NCI-H128 (cell line): ENCODE measurements around the gene TOP1.
"Not testable (repeated sequence)": the region's sequence is repeated elsewhere in the genome, so short reads cannot be mapped to it uniquely, and the experiment has no call there.

ENCODE experiments used
- DNase-seq: peaks from one replicate; lab custom pipeline; 2025; ENCODE audit not compliant: unreplicated experiment; lab: John Stamatoyannopoulos, UW

TOP1 gene

DNA sequence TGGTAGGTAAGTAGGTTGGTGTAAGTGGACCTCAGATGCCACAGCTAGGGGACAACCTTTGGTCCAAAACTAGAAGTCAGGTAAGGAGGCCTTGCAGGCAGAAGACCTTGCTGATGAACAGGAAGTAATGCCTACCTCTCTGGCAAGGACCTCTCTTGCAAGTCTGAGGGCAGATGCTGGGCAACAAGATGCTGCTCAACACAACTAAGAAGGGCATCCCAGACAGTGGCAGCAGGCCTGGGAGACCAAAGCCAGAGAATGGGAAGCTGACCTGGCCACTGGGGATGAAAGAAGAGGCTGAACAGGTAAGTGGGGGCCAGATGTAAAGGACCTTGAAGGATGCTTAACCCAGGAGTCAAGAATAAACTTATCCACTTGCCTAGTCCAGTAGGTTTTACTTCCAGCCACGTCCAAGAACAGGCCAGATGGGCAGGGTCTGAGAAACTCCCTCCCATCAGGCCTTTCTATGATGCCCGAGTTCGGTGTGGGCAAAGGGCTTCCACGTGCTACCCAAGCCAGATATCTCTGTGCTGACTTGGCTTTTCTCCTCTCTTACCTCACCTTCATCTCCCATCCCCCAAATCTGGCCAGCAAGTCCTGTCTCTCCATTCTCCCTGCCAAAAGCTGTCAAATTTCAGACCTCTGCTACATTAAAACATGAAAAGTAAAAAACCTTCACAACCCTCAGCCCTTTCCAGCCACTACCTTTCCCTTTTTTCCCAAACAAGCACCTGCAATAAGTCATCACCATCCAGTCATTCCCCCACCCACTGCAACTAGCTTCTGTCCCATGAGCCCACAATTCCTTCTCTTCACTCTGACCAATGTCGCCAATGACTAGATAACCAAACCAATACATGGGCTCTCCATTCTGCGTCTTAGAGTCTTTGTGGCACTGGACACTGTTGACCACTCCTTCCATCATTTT, 97.2 kb downstream of the TOP1 start:
- no peak for DNase-seq

DNA sequence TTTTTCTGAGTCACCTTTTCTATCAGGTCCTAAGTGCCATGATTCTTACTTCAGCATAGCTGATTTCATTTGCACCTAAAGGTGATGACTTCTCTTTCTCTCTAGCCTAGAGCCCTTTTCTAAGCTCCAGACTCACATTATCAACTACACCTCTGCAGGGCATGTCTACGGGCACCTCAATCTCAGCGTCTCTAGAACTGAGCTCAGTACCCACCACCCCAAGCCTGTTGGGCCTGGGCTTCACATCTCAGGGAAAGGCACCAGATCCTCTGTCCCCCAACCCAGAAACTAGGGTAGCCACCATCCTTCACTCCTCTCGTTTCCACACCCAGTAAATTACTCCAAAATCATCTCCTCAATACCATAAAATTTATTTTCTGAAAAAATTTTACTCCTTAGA, 98.1 kb downstream of the TOP1 start:
- DNase-seq = no peak

DNA sequence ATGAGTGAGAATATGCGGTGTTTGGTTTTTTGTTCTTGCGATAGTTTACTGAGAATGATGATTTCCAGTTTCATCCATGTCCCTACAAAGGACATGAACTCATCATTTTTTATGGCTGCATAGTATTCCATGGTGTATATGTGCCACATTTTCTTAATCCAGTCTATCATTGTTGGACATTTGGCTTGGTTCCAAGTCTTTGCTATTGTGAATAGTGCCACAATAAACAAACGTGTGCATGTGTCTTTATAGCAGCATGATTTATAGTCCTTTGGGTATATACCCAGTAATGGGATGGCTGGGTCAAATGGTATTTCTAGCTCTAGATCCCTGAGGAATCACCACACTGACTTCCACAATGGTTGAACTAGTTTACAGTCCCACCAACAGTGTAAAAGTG, 99.7 kb downstream of the TOP1 start:
- DNase-seq = not testable (repeated sequence)

DNA sequence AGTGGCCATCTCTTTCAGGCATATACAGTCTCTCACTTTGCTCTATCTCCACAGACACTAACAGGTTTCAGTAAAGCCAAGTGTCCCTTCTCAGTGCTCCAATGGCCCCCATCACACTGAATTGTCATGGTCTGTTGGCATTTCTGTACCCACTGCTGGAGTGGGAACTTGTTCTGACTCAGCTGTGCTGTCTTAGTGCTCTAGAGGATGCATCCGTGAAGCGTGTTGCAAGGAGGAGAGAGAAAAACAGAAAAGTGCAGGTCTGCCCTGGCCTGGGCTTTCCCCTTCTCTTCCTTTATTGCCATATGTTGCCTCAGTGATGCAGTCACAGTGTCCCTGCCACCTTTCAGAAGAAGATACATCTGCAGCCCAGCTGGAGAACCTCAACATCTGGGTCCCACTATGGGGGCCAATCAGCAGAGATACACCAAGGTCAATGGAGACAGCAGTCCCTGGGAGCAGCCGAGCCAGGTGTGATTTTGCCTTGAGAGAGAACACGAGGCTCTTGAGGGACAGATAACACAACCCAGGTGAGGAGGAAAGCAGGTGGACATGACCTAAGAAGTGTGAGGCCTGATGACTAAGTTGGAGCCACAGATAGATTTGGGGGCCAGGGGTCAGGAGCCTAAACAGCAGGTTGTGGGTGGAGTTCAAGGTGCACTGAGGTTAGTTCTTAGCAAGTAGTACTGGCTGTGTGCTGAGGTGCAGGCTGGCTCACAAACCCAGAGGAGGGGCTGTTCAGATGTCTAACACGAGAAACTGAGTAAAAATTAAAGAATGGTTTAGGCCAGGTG, 103.2 kb downstream of the TOP1 start:
- DNase-seq = no peak

DNA sequence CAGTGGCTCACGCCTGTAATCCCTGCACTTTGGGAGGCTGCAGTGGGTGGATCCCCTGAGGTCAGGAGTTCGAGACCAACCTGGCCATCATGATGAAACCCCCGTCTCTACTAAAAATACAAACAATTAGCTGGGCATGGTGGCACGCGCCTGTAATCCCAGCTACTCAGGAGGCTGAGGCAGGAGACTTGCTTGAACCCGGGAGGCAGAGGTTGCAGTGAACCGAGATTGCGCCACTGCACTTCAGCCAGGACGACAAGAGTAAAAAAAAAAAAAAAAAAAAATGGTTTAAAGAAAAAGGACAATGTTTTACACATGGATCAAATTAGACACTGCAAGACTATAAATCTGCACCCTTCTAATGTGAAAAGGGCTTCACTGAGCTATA, 103.8 kb downstream of the TOP1 start:
- not testable (repeated sequence) for DNase-seq

DNA sequence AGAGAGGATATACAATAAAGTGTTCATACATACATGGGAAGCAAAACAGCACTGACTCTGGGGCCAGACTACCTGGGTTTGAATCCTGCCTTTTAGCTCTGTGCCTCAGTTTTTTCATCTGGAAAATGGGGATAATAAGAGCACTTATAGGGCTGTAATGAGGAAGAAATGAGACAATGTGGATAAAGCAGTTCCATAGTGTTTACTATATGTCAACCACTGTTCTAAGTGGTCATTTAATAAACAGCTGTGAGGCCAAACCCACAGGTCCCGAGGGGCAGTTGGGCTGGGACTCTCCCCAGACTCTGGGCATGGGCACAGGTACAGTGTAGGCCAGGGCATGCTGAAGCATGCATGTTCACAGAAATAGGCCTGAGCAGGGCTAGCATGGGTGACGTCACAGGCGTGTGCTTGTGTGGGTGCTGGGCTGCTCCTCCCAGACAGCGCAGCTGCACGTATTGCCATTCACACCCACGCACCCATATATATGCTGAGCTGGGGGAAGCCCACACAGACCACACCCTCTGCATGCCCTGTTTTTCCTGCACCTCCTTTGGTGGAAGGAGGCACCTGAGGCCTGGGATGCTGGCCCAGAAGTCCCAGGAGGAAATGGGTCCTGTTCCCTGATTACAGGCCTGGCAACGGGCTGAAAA, 105.2 kb downstream of the TOP1 start:
- DNase-seq = no peak

DNA sequence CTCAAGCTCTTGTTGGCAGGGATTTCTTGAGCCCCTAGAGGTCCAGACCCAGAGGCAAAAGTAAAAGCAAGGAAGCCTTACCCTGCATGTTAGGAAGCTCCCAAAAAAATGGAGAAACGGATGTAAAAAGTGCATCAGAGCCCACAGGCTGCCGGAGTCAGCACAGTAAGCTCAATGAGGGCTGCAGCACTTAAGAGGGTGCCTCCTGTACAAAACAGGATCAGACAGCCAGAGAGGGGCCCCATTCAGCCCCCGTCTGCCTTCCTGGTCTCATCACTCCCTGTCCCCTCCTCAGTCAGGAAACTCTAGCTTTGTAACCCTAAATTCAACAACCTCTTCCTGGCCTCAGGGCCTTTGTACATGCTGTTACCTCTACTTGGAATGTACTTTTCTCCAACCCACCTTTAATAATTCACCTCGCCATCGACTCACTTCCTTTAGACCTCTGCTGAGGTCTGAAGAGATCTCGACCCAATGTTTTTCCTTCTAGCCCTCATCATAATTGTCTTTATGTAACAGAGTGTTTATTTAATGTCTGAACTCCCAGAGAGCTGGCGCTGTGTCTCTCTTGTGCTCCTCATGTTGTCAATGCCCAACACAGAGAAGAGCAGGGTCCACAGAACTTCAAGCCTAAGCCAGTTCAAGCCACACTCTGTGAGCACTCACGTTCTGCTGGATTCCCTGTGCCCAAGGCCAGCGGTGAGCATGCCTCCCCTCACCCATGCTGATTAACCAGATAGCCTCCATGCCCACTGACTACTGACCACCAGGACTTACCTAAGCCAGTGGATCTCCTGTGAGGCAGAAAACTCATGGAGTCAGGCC, 106.0 kb downstream of the TOP1 start:
- no peak for DNase-seq

DNA sequence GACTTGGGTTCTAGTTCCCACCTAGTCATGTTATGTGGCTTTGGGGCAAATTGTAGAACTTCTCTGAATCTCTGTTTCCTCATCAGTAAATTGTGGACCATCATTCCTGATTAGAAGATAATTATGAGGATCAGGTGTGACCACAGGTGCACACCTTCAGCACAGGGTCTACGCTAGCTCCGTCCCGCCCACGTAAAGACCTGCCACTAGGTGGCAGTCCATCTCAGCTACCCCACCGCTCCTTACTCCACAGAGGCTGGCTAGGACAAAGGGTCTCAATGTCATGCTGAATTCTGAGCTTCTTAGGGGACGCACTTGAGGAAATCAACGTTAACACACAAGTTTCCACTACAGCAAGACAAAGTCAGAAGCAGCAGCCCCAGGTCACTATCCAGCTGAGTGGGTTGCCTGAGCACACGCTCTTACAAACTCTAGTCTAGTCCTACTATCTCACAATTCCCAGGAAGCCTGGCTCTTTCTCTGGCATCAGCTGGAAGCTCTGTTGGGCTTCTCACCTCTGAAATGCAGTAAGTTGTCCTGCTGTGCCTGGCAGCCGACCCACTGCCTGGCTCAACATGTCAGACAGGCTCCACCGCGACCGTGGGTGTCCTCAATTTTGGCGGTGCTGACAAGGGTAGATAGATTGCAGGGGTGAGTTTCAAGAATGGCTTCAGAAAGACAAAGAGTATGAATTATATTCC, 106.7 kb downstream of the TOP1 start:
- no peak for DNase-seq

DNA sequence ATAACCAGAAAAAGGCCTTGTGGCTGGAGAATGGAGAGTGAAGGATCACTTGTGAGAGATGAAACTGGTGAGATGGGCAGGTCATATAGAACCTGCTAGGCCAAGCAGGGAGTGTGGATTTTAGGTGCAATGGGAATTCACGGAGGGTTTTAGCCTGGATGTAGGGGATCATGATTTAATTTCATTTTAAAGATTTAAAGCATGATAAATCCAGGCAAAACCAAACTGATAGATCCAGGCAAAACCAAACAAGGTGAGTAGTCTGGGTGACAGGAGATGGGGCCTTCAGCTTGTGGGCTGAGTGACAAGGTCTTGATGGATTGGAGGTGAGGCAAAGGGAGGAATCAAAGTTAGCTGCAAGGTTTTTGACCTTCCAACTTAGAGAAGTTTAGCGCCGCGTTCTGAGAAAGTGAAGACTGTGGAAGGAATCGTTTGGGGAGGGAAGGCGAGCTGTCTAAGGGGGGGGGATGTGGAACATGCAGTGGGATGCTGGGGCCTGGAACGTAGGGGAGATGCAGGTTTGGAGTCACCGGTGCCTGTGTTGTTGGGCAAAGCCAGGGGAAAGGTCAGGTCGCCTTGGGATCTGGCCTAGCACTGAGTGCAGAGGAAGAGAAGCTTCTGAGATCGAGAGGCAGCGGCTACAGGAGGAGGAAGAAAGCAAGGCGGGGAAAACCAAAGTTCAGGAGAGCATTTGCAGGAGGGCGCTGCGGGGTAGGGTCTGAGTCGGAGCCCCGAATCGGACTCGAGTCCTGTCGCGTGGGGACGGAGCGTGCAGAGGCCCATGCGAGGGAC, 107.5 kb downstream of the TOP1 start:
- DNase-seq = no peak

DNA sequence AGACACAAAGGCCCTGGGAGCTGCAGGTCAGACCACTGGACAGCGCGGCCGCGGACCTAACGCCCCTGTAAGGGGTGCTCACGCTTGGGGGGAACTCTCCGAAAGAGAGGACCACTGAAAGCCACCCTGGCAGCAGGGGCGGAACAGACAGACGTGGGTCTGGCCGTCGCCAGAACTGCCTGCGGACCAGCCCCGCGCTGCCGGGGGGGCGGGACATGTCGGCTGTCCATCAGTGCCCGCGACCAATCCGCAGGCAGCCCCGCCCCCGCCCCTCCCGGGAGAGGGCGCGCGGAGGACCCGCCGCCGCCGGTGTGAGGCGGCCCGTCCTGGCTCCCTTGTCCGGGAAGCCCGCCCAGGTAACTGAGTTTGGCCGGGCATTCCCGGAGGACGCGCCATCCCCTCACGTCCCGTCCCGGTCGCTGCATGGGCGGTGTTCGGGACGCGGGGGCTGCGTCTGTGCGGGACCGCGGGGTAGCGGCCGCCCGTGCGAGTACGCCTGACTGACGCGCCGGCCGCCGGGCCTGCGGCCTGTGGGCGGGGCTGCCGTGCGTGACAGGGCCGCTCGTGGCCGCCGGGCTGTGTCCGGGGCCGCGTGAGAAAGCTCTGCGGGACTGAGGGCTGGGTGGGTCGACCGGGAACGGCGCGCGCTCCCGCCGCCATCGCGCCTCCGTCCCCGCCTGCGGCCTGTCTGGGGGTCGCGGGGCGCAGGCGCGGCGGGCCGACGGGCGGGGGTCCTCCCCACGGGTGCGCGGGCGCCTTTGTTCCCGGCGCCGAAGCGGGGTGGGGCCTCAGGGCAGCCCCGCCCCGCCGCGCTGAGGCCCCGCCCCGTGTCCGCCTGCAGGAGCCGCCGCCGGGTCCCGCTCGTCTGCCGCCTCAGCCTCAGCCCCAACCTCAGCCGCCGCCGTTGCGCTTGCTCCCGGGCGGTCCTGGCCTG, 108.3 kb downstream of the TOP1 start, which contains the start of gene PLCG1:
Gene PLCG1 (plus strand): TSS at position 864 of the 934 bp plus-strand sequence. CDS start 99 bp downstream, outside the sequence.
- DNase-seq = peak; percentile 64

DNA sequence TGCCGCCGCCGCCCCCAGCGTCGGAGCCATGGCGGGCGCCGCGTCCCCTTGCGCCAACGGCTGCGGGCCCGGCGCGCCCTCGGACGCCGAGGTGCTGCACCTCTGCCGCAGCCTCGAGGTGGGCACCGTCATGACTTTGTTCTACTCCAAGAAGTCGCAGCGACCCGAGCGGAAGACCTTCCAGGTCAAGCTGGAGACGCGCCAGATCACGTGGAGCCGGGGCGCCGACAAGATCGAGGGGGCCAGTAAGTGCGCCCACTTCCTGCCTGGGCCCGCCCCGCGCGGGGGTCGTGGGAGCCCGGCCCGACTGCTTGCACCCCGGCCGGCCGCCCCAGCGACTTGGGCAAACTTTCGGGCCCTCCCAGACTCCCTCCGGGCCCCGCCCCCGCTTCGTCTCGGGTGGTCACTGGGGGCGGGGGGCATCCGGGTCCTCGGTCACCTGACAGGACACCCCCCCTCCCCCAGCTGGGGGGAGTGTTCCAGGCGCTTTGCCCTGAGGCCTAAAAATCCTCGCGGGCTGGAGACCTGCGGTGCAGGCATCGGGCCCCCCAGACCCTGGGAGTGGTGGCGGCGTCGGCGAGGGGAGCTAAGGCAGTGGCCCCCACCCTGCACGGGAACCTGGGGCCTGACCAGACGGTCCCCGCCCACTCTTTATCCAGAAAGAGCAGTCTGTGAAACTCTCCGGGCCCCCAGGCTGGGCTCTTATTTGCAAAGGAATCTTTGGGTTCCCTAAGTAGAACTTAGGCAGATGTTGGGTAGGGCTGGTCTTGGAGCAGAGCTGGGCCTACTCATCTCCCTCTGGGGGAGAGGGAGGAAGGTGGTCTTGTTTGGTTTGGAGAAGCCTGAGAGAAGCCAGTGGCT, 109.2 kb downstream of the TOP1 start:
- DNase-seq = peak; percentile 28

DNA sequence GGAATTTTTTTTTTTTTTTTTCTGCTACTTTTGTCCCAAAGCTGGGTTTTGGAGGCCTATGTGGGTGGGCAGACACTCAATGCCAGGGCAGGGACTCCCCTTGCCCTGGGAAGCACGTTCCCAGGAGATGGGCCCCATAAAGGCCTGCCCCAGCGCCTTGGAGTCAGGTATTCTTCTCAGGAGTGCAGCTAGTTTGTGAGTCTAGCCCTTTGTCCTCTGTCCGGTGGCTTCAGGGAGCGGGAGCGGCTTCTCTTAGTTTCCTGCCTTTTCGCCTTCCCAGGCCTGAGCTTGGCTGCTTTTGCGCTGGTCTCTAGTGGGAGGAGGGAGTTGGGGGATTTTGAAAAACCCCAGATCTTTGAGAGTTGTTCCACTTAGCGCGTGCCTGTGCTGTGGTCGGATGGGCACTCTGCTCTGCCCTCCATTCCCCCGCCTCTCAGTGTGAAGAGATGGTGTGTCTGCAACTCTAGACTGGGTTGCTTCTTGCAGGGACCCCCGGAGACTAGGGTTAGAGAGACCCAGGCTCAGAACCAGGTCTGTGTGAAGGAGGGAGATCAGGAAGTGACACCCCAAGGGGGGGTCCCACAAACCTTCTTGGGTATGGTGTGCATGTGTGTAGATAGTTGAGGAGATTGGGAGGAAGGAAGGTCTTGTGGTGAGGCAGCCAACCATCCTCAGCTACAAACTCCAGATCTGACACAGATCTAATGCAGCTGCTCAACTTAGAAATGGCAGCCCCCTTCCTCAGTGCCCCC, 110.0 kb downstream of the TOP1 start:
- no peak for DNase-seq

DNA sequence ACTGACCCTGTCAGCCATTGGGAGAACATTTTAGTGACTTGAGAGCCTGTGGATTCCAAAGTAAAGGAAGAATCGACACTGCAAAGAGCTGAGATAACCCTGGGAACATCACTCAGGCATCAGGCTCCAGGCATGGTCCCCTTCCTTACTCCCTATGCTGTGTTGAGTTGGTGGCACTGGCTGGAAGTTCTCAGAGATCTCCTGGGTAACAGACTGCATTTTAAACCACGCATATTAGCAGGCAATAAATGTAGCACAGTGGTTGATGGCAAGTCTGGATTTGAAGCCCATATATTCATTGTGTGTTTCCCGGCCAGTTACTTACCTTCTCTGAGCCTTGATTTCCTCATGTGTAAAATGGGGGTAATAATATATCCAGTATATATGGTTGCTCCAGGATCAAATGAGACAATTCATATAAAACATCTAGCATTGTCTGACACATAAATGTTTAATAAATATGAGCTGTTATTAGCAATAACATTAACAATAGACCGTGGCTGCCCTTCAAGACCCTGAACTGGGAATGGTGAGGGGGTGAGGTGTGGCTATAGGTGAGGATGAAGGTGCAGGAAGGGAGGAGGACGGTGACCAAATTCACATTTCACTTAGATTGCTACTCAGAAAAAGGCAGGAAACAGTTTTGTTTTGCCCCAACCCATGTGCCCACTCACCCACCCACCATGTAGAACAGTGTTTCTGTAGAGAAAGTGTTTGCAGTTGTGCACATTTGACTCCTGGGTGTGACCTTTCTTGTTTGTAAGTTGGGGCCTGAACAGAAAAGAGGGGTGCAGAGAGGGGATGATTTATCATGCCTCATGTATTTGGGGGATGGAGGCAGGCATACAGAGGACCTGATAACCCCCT, 110.8 kb downstream of the TOP1 start:
- no peak for DNase-seq

DNA sequence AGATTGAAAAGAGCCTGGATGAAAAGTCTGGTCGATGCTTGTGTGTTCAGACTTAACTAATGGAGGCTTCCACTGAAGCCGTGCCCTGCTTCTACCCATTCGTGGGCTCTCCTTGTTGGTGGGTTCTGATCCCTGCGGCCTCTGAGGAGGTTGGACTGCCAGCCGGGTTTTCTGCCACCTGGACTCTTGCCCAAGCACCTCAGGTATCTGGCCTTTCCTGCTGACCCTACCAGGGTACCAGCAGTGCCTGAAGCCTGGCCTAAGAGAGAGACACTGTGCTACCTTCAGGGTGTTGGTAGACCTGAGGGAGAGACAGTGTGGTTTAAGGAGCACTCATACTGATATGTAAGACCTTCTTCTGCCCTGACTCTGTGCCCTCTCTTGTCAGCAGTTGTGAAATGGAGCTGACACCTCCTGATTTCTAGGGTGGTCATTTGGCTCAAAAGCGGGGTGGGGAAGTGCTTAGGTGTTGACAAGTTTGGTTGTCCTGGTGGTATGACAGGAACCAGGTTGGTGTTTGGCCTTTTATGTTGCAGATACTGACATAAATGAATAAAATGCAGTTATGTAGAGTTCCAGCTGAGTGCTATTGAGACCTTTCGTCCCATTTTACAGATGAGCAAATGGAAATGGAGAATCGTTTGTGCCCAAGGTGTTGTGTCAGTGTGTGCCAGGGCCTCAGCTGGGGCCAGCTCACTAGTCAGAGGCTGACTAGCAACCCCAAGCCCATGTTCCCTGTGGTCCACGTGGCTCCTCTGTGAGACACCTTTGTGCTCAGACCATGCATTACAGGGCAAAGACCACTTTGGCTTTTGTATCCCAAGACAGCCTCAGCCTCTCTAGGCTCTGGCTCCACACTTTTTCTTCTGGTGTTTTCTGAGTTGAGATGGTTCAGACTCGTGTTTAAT, 111.9 kb downstream of the TOP1 start:
- DNase-seq = no peak
